DND-41 (cell line): ENCODE results near the gene FAM20B.

ENCODE experiments used
- ATAC-seq: fragments of 200-7000 bp; cut with Tn5 transposase; 3 replicates; pipeline ENCODE4 v1.9.1; 2021; ENCODE audit warnings: low read depth; ENCODE audit not compliant: insufficient read depth
- DNase-seq: peaks from one replicate; pipeline ENCODE4 v3.0.0-alpha.2; 2020
- H2AFZ ChIP-seq: 2 replicates; pipeline ENCODE4 v1.6.0; 2012; ENCODE audit warnings: low read depth, low read length
- H3K27ac ChIP-seq: 2 replicates; pipeline ENCODE4 v1.5.1; 2012; ENCODE audit warnings: low read length, inconsistent platforms
- H3K27me3 ChIP-seq: fragments of 200-600 bp; sonication (generic); 2 replicates; pipeline ENCODE4 v1.6.0; 2012; ENCODE audit warnings: low read length, mild to moderate bottlenecking, inconsistent platforms; ENCODE audit not compliant: insufficient read depth, poor library complexity
- H3K36me3 ChIP-seq: 2 replicates; pipeline ENCODE4 v1.5.1; 2012; ENCODE audit warnings: low read length, inconsistent platforms; ENCODE audit not compliant: insufficient read depth
- H3K4me1 ChIP-seq: 2 replicates; pipeline ENCODE4 v1.5.1; 2012; ENCODE audit warnings: mild to moderate bottlenecking, low read length; ENCODE audit not compliant: insufficient read depth
- H3K4me2 ChIP-seq: 2 replicates; pipeline ENCODE4 v1.6.0; 2012; ENCODE audit warnings: mild to moderate bottlenecking, moderate library complexity, low read length, inconsistent platforms; ENCODE audit not compliant: insufficient read depth
- H3K4me3 ChIP-seq, 2 experiments: fragments of 200-600 bp in 1 of 2; shearing (Covaris generic) in 1 of 2; 2 replicates each; pipeline ENCODE4 v1.5.1; 2012 to 2016; ENCODE audit warnings: inconsistent platforms in 2 of 2, low read length in 2 of 2, mild to moderate bottlenecking in 2 of 2, low read depth in 1 of 2, moderate library complexity in 1 of 2
- H3K79me2 ChIP-seq: 2 replicates; pipeline ENCODE4 v1.6.0; 2012; ENCODE audit warnings: low read length, inconsistent platforms; ENCODE audit not compliant: insufficient read depth
- H3K9ac ChIP-seq: 2 replicates; pipeline ENCODE4 v1.6.0; 2012; ENCODE audit warnings: low read depth, mild to moderate bottlenecking, inconsistent platforms, low read length, moderate library complexity
- H3K9me3 ChIP-seq: 2 replicates; pipeline ENCODE4 v1.5.1; 2012; ENCODE audit warnings: low read length, moderate library complexity, mild to moderate bottlenecking, inconsistent platforms; ENCODE audit not compliant: insufficient read depth, severe bottlenecking
- H4K20me1 ChIP-seq: 2 replicates; pipeline ENCODE4 v1.6.0; 2012; ENCODE audit warnings: low read length; ENCODE audit not compliant: insufficient read depth
- EZH2 ChIP-seq: IDR thresholded peaks from 3 replicates; pipeline ENCODE4 v1.6.1; 2012; ENCODE audit warnings: borderline replicate concordance, low read depth, mild to moderate bottlenecking, moderate library complexity, low read length, inconsistent platforms; ENCODE audit not compliant: severe bottlenecking
- TF ChIP-seq, protein P1 (sequence below): IDR thresholded peaks from 2 replicates; pipeline ENCODE4 v1.5.1; 2012; ENCODE audit warnings: borderline replicate concordance, low read length, moderate library complexity, mild to moderate bottlenecking; ENCODE audit not compliant: poor library complexity, severe bottlenecking; ENCODE audit errors: extremely low read depth

Gene FAM20B

DNA sequence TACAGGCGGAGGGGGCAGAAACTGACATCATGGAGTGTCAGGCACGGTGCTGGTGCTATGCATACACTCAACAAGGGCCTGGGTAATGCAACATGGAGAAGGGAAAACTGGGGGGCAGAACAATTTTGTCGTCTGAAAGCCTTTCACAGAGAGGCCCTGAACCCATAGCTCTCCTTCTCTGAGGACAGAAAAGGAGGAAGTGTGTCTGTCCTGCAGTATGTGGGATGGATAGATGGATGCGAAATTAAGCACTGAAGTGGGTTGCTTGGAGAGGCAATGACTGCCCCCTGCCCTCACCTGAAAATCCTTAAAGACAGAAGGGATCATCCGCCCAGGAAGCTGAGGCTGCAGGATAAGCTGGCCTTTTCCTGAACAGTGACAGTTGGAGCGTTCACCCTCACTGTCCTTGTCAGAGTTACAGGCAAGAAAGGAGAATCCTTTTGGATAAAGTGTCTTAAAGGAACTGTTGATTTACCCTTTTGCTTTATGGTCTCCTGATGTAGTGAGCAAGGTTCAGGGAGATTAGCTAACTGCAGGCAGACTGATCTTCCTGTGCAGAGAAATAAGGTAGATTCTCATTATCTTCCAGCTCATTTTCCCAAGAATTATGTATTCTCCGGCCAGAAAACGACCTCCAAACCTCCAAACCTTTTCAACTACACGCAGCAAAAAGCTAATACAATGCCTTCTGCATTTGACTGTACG, 1.6 kb upstream of the FAM20B start:
- DNase-seq (no peak), ATAC-seq (no peak)
- Histone ChIP-seq H4K20me1 (peaks cover 2% of the 10 kb centered on the region; the same call in 1 of the 2 replicates), H3K27ac (no peak overlapping the region), H3K79me2 (peaks cover 29% of the 10 kb centered on the region), H3K9me3 (no peaks in the 10 kb centered on the region), H3K9ac (no peak overlapping the region), H2AFZ (no peak overlapping the region), H3K36me3 (no peaks in the 10 kb centered on the region; the same call in 1 of the 2 replicates), H3K4me3 (no peak overlapping the region), H3K4me2 (no peak overlapping the region), H3K27me3 (peaks cover 11% of the 10 kb centered on the region), H3K4me1 (peaks cover 18% of the 10 kb centered on the region)
- TF ChIP-seq EZH2: no peak
- TF ChIP-seq, protein P1, sequence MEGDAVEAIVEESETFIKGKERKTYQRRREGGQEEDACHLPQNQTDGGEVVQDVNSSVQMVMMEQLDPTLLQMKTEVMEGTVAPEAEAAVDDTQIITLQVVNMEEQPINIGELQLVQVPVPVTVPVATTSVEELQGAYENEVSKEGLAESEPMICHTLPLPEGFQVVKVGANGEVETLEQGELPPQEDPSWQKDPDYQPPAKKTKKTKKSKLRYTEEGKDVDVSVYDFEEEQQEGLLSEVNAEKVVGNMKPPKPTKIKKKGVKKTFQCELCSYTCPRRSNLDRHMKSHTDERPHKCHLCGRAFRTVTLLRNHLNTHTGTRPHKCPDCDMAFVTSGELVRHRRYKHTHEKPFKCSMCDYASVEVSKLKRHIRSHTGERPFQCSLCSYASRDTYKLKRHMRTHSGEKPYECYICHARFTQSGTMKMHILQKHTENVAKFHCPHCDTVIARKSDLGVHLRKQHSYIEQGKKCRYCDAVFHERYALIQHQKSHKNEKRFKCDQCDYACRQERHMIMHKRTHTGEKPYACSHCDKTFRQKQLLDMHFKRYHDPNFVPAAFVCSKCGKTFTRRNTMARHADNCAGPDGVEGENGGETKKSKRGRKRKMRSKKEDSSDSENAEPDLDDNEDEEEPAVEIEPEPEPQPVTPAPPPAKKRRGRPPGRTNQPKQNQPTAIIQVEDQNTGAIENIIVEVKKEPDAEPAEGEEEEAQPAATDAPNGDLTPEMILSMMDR: no peak

DNA sequence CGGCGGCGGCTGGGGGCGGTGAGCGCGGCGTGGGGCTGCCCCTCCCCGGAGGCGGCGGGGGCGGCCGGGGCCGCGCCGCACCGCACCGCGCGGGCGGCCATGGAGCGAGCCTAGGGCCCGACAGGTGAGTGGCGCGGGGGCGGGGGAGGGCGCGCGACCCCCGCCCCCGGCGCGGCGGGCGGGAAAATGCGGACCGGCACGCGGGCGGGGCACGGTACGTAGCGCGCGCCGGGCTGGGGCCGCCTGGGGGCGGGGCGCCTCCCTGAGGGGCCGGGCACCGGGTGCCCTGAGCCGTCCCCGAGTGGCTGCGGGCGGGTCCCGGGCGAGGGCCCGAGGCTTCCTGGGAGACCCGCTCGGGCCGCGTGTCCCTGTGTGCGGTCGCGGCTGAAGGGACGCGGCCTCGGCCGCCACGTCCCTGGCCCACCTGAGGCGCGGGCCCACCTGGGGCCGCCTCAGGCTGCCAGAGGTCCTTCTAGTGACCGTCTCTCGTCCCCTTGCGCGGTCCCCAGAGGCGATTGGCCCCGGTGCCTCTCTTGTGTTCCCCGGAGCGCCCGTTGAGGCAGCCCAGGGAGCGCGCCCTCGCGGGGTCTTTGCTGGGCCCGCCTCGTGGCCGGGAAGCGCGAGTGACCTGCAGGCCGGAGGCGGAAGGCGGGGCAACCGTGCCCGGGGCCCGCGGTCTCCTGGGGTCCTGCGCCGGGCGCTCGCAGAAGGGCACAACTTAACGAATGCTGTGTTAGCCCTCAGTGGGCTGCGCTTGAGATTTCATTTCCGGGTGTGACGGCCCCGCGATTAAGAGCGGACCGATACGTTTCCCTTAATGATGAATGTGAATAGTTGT, 500 bp downstream of the FAM20B start:
- ATAC-seq (peak; percentile 85), DNase-seq (peak; percentile 82)
- Histone ChIP-seq H3K36me3 (no peaks in the 10 kb centered on the region; the same call in 1 of the 2 replicates), H4K20me1 (peaks cover 2% of the 10 kb centered on the region; the same call in 1 of the 2 replicates), H3K4me1 (peaks cover 18% of the 10 kb centered on the region), H3K27me3 (peaks cover 11% of the 10 kb centered on the region), H3K4me3 (peak overlapping the region; percentile 37 to 60), H3K9ac (peak overlapping the region; percentile 92), H2AFZ (peak overlapping the region; percentile 69), H3K4me2 (peak overlapping the region; percentile 79), H3K27ac (peak overlapping the region; percentile 82), H3K9me3 (no peaks in the 10 kb centered on the region), H3K79me2 (peaks cover 50% of the 10 kb centered on the region)
- TF ChIP-seq, protein P1: no peak
- no peak for TF ChIP-seq EZH2

DNA sequence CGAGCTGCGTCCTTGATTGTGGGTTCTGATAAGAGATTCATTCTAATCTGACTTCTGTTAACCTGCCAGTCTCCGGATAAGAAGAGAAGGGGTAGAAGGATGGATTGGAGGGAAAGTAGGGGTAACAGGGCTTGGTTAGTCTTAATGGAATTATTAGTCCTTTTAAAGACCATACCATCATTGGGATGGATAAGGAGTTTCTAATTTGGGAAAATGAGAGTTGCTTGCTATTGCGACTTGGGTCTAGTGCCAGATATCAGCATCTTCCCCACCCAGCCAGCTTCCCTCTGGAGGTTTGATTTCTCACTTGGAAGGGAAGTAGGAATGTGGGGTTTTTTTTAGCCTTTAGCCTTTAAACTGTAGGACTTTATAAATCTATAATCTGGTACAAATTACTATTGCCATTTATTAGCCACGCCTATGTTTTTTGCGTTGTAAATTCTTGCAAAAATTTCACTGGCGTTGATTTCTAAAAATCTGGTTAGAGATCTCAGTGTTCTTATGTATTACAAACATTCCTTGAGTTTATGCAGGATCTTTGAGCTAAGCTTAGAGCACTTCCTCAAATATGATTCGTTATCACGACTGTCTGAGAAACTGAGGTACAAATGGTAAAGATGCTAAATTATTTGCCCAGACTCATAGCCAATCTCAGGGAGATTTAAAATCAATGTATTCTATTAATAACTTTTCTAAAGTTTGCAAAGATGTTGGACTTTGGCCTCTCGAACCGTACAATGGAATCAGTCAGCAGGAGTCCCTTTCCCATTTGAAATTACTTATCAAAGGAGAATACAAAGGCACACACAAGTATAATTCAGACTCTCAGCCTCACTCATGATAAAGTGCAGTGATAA, 1.3 kb downstream of the FAM20B start:
- Histone ChIP-seq H3K9me3 (no peaks in the 10 kb centered on the region), H3K4me2 (peak overlapping the region; percentile 66), H4K20me1 (peaks cover 2% of the 10 kb centered on the region; the same call in 1 of the 2 replicates), H3K79me2 (peaks cover 58% of the 10 kb centered on the region), H3K9ac (peak overlapping the region; percentile 92), H3K36me3 (no peaks in the 10 kb centered on the region; the same call in 1 of the 2 replicates), H3K4me1 (peaks cover 18% of the 10 kb centered on the region), H3K27me3 (peaks cover 11% of the 10 kb centered on the region), H3K27ac (peak overlapping the region; percentile 82), H3K4me3 (peak overlapping the region; percentile 37 to 60), H2AFZ (peak overlapping the region; percentile 69)
- no peak for TF ChIP-seq EZH2
- TF ChIP-seq, protein P1: no peak
- DNase-seq: no peak
- no peak for ATAC-seq
